ENCODE data around the gene ENTREP1.

DNA sequence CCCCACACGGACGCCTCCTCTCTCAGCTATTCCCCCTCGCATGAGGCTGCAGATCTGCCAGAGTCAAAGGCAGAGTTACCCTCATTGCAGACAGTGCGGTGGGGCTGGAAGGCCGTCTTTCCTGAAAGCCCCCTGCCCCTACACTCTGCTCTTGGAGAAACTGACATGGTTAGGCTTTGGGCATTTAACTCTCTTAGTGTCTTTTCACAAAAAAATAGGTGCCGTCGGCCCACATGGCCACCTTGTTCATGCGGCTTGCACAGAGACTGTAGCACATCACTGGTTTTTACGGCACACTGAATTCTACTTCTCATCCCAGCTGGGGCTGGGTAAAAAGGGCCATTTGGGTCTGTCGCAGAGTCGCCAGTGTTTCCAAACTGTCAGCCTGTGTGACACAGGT lies 107.6 kb downstream of the ENTREP1 start:
- TF ChIP-seq YY1 (IDR thresholded peaks at IDR 0.05) = no peak
- TF ChIP-seq HNF4G (IDR thresholded peaks at IDR 0.05) = no peak
- TF ChIP-seq, protein P1, sequence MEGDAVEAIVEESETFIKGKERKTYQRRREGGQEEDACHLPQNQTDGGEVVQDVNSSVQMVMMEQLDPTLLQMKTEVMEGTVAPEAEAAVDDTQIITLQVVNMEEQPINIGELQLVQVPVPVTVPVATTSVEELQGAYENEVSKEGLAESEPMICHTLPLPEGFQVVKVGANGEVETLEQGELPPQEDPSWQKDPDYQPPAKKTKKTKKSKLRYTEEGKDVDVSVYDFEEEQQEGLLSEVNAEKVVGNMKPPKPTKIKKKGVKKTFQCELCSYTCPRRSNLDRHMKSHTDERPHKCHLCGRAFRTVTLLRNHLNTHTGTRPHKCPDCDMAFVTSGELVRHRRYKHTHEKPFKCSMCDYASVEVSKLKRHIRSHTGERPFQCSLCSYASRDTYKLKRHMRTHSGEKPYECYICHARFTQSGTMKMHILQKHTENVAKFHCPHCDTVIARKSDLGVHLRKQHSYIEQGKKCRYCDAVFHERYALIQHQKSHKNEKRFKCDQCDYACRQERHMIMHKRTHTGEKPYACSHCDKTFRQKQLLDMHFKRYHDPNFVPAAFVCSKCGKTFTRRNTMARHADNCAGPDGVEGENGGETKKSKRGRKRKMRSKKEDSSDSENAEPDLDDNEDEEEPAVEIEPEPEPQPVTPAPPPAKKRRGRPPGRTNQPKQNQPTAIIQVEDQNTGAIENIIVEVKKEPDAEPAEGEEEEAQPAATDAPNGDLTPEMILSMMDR (IDR thresholded peaks at IDR 0.05; ENCODE audit: low read depth, low read length, missing input control) = no peak
- TF ChIP-seq RXRA (IDR thresholded peaks at IDR 0.05) = no peak
- TF ChIP-seq, protein P2, sequence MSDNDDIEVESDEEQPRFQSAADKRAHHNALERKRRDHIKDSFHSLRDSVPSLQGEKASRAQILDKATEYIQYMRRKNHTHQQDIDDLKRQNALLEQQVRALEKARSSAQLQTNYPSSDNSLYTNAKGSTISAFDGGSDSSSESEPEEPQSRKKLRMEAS (IDR thresholded peaks at IDR 0.05) = no peak
- TF ChIP-seq GABPA (IDR thresholded peaks at IDR 0.05 in 1 of 2, conservative IDR thresholded peaks at IDR 0.05 in 1 of 2) = no peak
- TF ChIP-seq FOXA1 (IDR thresholded peaks at IDR 0.05) = no peak
- TF ChIP-seq RAD21 (IDR thresholded peaks at IDR 0.05) = no peak
- TF ChIP-seq JUND (IDR thresholded peaks at IDR 0.05) = no peak
- TF ChIP-seq, protein P3, sequence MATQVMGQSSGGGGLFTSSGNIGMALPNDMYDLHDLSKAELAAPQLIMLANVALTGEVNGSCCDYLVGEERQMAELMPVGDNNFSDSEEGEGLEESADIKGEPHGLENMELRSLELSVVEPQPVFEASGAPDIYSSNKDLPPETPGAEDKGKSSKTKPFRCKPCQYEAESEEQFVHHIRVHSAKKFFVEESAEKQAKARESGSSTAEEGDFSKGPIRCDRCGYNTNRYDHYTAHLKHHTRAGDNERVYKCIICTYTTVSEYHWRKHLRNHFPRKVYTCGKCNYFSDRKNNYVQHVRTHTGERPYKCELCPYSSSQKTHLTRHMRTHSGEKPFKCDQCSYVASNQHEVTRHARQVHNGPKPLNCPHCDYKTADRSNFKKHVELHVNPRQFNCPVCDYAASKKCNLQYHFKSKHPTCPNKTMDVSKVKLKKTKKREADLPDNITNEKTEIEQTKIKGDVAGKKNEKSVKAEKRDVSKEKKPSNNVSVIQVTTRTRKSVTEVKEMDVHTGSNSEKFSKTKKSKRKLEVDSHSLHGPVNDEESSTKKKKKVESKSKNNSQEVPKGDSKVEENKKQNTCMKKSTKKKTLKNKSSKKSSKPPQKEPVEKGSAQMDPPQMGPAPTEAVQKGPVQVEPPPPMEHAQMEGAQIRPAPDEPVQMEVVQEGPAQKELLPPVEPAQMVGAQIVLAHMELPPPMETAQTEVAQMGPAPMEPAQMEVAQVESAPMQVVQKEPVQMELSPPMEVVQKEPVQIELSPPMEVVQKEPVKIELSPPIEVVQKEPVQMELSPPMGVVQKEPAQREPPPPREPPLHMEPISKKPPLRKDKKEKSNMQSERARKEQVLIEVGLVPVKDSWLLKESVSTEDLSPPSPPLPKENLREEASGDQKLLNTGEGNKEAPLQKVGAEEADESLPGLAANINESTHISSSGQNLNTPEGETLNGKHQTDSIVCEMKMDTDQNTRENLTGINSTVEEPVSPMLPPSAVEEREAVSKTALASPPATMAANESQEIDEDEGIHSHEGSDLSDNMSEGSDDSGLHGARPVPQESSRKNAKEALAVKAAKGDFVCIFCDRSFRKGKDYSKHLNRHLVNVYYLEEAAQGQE (IDR thresholded peaks at IDR 0.05) = no peak
- TF ChIP-seq, protein P4, sequence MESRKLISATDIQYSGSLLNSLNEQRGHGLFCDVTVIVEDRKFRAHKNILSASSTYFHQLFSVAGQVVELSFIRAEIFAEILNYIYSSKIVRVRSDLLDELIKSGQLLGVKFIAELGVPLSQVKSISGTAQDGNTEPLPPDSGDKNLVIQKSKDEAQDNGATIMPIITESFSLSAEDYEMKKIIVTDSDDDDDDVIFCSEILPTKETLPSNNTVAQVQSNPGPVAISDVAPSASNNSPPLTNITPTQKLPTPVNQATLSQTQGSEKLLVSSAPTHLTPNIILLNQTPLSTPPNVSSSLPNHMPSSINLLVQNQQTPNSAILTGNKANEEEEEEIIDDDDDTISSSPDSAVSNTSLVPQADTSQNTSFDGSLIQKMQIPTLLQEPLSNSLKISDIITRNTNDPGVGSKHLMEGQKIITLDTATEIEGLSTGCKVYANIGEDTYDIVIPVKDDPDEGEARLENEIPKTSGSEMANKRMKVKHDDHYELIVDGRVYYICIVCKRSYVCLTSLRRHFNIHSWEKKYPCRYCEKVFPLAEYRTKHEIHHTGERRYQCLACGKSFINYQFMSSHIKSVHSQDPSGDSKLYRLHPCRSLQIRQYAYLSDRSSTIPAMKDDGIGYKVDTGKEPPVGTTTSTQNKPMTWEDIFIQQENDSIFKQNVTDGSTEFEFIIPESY (IDR thresholded peaks at IDR 0.05) = no peak
